Measurements from ENCODE around the gene ARHGAP21. TPM values are rescaled to one million over a fixed set of nuclear protein-coding genes. Genes with fewer than 3 reads are reported as not detected.

ARHGAP21 gene
- total RNA-seq, 2 experiments from 2014 or later = 18.8 to 19.8 TPM

DNA sequence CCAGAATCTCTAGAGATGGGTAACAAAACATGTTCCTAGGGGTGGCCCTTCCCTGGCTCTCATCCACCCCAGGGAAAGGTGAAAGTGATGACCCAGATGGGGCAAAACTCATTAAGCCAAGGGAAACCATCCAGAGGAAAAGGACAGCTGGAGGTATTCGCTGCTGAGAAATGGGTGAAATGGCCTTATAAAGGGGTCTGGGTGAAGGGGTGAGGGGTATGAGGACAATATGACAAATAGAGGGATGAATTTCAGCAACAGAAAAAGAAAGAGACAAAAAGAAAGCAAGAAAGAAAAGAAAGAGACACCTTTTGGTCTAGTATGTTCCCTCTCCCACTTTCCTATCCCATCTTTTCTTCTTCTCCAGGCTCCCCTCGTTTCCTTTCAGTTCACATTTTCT is 26.6 kb downstream of the ARHGAP21 start:
- no peak overlapping the region for H3K27ac Mint-ChIP-seq
- TF ChIP-seq, protein P1, sequence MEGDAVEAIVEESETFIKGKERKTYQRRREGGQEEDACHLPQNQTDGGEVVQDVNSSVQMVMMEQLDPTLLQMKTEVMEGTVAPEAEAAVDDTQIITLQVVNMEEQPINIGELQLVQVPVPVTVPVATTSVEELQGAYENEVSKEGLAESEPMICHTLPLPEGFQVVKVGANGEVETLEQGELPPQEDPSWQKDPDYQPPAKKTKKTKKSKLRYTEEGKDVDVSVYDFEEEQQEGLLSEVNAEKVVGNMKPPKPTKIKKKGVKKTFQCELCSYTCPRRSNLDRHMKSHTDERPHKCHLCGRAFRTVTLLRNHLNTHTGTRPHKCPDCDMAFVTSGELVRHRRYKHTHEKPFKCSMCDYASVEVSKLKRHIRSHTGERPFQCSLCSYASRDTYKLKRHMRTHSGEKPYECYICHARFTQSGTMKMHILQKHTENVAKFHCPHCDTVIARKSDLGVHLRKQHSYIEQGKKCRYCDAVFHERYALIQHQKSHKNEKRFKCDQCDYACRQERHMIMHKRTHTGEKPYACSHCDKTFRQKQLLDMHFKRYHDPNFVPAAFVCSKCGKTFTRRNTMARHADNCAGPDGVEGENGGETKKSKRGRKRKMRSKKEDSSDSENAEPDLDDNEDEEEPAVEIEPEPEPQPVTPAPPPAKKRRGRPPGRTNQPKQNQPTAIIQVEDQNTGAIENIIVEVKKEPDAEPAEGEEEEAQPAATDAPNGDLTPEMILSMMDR (IDR thresholded peaks at IDR 0.05) = no peak
- no peak overlapping the region for H3K4me3 Mint-ChIP-seq
- DNase-seq (no peak), ATAC-seq (no peak)
- ChIA-PET CTCF (interaction anchor here (1.1 to 1.2 kb wide), 2 partner anchors 8 to 10 kb away, joined by 3 read pairs; no protein-coding TSS in a partner anchor), POLR2A (no interaction called here)
- H3K27me3 Mint-ChIP-seq = no peaks in the 10 kb centered on the region
- peaks cover 10% of the 10 kb centered on the region for H3K4me1 Mint-ChIP-seq (ENCODE audit: low read depth)
- H3K9me3 Mint-ChIP-seq = no peaks in the 10 kb centered on the region
- no peaks in the 10 kb centered on the region for H3K36me3 Mint-ChIP-seq (ENCODE audit: low read depth)
- intact Hi-C loops (cut with micrococcal nuclease) = no loop called here

DNA sequence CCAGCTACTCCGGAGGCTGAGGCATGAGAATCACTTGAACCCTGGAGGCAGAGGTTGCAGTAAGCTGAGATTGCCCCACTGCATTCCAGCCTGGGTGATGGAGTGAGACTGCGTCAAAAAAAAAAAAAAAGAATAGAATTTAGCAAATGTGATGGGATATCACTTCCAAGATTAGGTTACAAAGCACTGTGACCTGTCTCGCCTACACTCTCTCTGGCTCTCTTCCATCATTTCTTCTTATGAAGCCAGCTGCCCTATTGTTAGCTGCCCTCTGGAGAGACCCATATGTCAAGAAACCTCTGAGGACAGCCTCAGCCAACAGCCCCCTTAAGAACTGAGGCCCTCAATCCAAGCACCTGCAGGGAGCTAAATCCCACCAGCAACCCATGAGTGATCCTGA is 28.2 kb downstream of the ARHGAP21 start:
- intact Hi-C loops (cut with micrococcal nuclease) = no loop called here
- no peaks in the 10 kb centered on the region for H3K4me1 Mint-ChIP-seq (ENCODE audit: low read depth)
- POLR2A ChIA-PET = no interaction called here
- DNase-seq (no peak), ATAC-seq (no peak)
- H3K4me3 Mint-ChIP-seq = no peak overlapping the region
- CTCF ChIA-PET = no interaction called here
- no peaks in the 10 kb centered on the region for H3K36me3 Mint-ChIP-seq (ENCODE audit: low read depth)
- TF ChIP-seq, protein P1 (IDR thresholded peaks at IDR 0.05) = no peak
- no peak overlapping the region for H3K27ac Mint-ChIP-seq
- no peaks in the 10 kb centered on the region for H3K9me3 Mint-ChIP-seq
- no peaks in the 10 kb centered on the region for H3K27me3 Mint-ChIP-seq

DNA sequence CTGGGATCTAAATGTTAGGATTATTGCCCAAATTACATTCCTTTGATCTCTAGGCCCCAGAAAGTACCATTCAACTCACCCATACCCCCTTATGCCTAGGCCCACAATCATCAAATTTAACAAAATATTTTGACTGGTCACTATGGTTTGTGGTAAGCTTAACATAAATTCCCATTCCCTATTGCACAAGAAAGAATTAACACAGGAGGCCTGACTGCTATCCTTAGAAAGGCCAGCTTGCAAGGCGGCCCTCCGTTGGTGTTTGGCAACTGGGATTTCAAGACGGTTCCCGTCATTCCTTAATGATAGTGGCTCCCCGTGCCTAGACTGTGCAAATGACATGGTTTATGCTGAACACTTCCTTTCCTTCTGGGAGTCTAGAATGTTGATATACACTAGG is 29.6 kb downstream of the ARHGAP21 start:
- Mint-ChIP-seq H3K9me3 (no peaks in the 10 kb centered on the region), H3K4me3 (no peak overlapping the region), H3K36me3 (ENCODE audit: low read depth) (no peaks in the 10 kb centered on the region), H3K4me1 (ENCODE audit: low read depth) (no peaks in the 10 kb centered on the region), H3K27ac (no peak overlapping the region), H3K27me3 (no peaks in the 10 kb centered on the region)
- TF ChIP-seq, protein P1 (IDR thresholded peaks at IDR 0.05) = no peak
- ATAC-seq = no peak
- ChIA-PET POLR2A (interaction anchor here (0.5 kb wide), 1 partner anchor 288 kb away, joined by 3 read pairs; no protein-coding TSS in a partner anchor), CTCF (interaction anchor here (0.8 to 1.1 kb wide), 2 partner anchors 15 to 138 kb away, joined by 3 read pairs; no protein-coding TSS in a partner anchor)
- intact Hi-C loops (cut with micrococcal nuclease) = no loop called here
- no peak for DNase-seq

DNA sequence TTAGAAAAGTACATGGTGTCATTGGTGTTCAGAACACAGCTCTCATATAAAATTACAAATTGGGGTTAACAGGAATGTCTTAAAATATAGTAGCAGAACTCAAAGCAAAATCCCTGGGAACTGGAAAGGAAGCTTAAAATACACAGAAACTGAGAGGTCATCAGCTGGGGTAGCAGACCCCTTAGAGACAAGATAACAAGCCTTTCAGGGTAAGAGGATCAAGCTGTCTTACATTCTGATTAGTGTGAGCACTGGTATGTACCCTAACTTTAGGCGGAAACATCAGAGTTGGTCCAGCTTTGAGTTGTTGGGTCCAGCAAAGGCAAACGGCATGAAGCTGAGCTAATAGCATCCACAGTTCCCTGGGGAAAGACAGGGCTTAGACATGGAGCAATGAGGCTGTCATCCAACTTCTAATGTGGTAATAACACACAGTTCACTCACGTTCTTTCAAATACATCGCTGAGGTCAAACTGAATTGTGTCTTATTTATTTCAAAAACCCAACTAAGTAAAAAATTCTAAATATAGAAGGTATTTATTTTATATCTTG is 32.6 kb downstream of the ARHGAP21 start:
- no peaks in the 10 kb centered on the region for H3K36me3 Mint-ChIP-seq (ENCODE audit: low read depth)
- TF ChIP-seq, protein P1 (IDR thresholded peaks at IDR 0.05) = no peak
- no peak for ATAC-seq
- no peaks in the 10 kb centered on the region for H3K9me3 Mint-ChIP-seq
- no peaks in the 10 kb centered on the region for H3K27me3 Mint-ChIP-seq
- DNase-seq = no peak
- H3K4me3 Mint-ChIP-seq = no peak overlapping the region
- ChIA-PET CTCF (no interaction called here), POLR2A (no interaction called here)
- intact Hi-C loops (cut with micrococcal nuclease) = no loop called here
- H3K4me1 Mint-ChIP-seq (ENCODE audit: low read depth) = peaks cover 2% of the 10 kb centered on the region
- H3K27ac Mint-ChIP-seq = no peak overlapping the region

DNA sequence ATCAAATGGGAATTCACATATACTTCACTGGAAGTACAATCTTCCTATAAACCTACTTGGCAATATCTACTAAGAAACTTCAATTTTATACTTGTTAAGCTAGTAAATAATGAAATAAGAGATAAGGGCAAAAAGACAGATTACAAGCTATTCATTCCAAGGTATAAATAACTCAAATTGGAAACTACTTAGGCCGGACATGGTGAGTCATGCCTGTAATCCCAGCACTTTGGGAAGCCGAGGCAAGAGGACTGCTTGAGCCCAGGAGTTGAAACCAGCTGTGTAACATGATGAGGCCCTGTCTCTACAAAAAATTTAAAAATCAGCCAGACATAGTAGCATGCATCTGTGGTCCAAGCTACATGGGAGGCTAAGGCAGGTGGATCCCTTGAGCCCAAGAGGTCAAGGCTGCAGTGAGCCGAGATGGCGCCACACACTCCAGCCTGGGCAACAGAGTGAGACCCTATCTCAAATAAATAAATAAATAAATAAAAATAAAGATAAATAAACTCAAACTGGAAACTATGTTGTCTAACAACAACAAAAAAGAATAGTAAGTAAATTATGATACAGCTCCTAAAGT is 37.6 kb downstream of the ARHGAP21 start:
- DNase-seq (no peak), ATAC-seq (no peak)
- POLR2A ChIA-PET = no interaction called here
- Mint-ChIP-seq H3K27me3 (no peaks in the 10 kb centered on the region), H3K9me3 (no peaks in the 10 kb centered on the region), H3K4me1 (ENCODE audit: low read depth) (peaks cover 6% of the 10 kb centered on the region), H3K4me3 (no peak overlapping the region), H3K27ac (no peak overlapping the region), H3K36me3 (ENCODE audit: low read depth) (no peaks in the 10 kb centered on the region)
- CTCF ChIA-PET = interaction anchor here (1.0 kb wide), 1 partner anchor 43 kb away, joined by 3 read pairs; no protein-coding TSS in a partner anchor
- intact Hi-C loops (cut with micrococcal nuclease) = no loop called here
- TF ChIP-seq, protein P1 (IDR thresholded peaks at IDR 0.05) = no peak
